SU-DHL-6 (cell line): Measurements from ENCODE around the gene LRFN3.
A peak's percentile ranks its signal among the peaks of the same experiment; 100 is the strongest.

ENCODE experiments used
- H2AFZ ChIP-seq: fragments of 200-600 bp; sonication (generic); 2 replicates; pipeline ENCODE4 v1.6.1; 2014; ENCODE audit warnings: low read depth, mild to moderate bottlenecking, moderate library complexity, mixed read lengths, antibody characterized with exemption, low read length; ENCODE audit not compliant: severe bottlenecking
- H3F3A ChIP-seq: fragments of 200-600 bp; shearing (Covaris generic); 2 replicates; pipeline ENCODE4 v1.6.0; 2016; ENCODE audit warnings: antibody characterized with exemption, mild to moderate bottlenecking; ENCODE audit not compliant: insufficient read depth
- H3K27ac ChIP-seq: fragments of 200-600 bp; sonication (generic); 2 replicates; pipeline ENCODE4 v1.5.1; 2016; ENCODE audit warnings: low read depth, mild to moderate bottlenecking, low read length, moderate library complexity, mixed read lengths
- H3K27me3 ChIP-seq: fragments of 200-600 bp; sonication (generic), shearing (Covaris generic); 2 replicates; pipeline ENCODE4 v1.6.0; 2014; ENCODE audit warnings: mild to moderate bottlenecking, low read length
- H3K36me3 ChIP-seq: fragments of 200-600 bp; sonication (generic); 2 replicates; pipeline ENCODE4 v1.6.1; 2014; ENCODE audit warnings: mild to moderate bottlenecking, low read length, mixed read lengths
- H3K4me2 ChIP-seq: fragments of 300-600, 200-600 bp; shearing (Covaris generic), sonication (generic); 2 replicates; pipeline ENCODE4 v1.6.0; 2014; ENCODE audit warnings: low read length, low read depth, mild to moderate bottlenecking; ENCODE audit not compliant: poor library complexity, severe bottlenecking
- H3K4me3 ChIP-seq: fragments of 200-600 bp; sonication (generic); 2 replicates; pipeline ENCODE4 v1.5.1; 2014; ENCODE audit warnings: antibody characterized with exemption, low read length, mild to moderate bottlenecking, mixed read lengths; ENCODE audit not compliant: insufficient read depth, poor library complexity, severe bottlenecking
- H3K79me2 ChIP-seq: fragments of 200-600 bp; sonication (generic); 2 replicates; pipeline ENCODE4 v1.6.1; 2014; ENCODE audit warnings: mild to moderate bottlenecking, low read length, moderate library complexity; ENCODE audit not compliant: insufficient read depth
- H3K9ac ChIP-seq: fragments of 200-600 bp; sonication (generic); 2 replicates; pipeline ENCODE4 v1.7.0; 2014; ENCODE audit warnings: mild to moderate bottlenecking, low read length
- H3K9me2 ChIP-seq: fragments of 200-600 bp; sonication (generic); replicated peaks from 2 replicates; pipeline ENCODE4 v1.6.1; 2014; ENCODE audit warnings: low read length; ENCODE audit not compliant: insufficient read depth
- H3K9me3 ChIP-seq: fragments of 200-600 bp; sonication (generic); 2 replicates; pipeline ENCODE4 v1.6.1; 2014; ENCODE audit warnings: low read length, mixed read lengths; ENCODE audit not compliant: insufficient read depth
- H4K20me1 ChIP-seq: fragments of 200-600 bp; sonication (generic); 2 replicates; pipeline ENCODE4 v1.6.1; 2014; ENCODE audit warnings: low read depth, mild to moderate bottlenecking, antibody characterized with exemption, low read length, moderate library complexity, mixed read lengths
- EZH2phosphoT487 ChIP-seq: fragments of 200-600 bp; sonication (generic), shearing (Covaris generic); conservative IDR thresholded peaks from 2 replicates; pipeline ENCODE4 v1.6.1; 2018; ENCODE audit warnings: mild to moderate bottlenecking, antibody characterized with exemption, low read length, moderate library complexity, mixed read lengths
- TF ChIP-seq, protein P1 (sequence below): fragments of 200-600 bp; sonication (generic); IDR thresholded peaks from one replicate; pipeline ENCODE4 v1.5.1; 2017; ENCODE audit warnings: antibody characterized with exemption, mild to moderate bottlenecking, low read length, moderate library complexity; ENCODE audit not compliant: insufficient read depth, poor library complexity, severe bottlenecking

LRFN3 gene

GRCh38 chr19:35895911-35896642, 40.1 kb upstream of the LRFN3 start:
- Histone ChIP-seq H3K36me3 (peaks cover 22% of the 10 kb centered on the region), H3K79me2 (peaks cover 19% of the 10 kb centered on the region), H3K9ac (no peak overlapping the region), H2AFZ (no peak overlapping the region), H3K27ac (no peak overlapping the region), H3K27me3 (no peaks in the 10 kb centered on the region), H3K9me3 (no peaks in the 10 kb centered on the region), H3K4me3 (no peak overlapping the region), H3K9me2 (no peaks in the 10 kb centered on the region), H3F3A (peaks cover 17% of the 10 kb centered on the region), H4K20me1 (no peaks in the 10 kb centered on the region), H3K4me2 (no peak overlapping the region)
- no peak for TF ChIP-seq EZH2phosphoT487
- TF ChIP-seq, protein P1, sequence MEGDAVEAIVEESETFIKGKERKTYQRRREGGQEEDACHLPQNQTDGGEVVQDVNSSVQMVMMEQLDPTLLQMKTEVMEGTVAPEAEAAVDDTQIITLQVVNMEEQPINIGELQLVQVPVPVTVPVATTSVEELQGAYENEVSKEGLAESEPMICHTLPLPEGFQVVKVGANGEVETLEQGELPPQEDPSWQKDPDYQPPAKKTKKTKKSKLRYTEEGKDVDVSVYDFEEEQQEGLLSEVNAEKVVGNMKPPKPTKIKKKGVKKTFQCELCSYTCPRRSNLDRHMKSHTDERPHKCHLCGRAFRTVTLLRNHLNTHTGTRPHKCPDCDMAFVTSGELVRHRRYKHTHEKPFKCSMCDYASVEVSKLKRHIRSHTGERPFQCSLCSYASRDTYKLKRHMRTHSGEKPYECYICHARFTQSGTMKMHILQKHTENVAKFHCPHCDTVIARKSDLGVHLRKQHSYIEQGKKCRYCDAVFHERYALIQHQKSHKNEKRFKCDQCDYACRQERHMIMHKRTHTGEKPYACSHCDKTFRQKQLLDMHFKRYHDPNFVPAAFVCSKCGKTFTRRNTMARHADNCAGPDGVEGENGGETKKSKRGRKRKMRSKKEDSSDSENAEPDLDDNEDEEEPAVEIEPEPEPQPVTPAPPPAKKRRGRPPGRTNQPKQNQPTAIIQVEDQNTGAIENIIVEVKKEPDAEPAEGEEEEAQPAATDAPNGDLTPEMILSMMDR = no peak

GRCh38 chr19:35896643-35897040, 39.5 kb upstream of the LRFN3 start:
- no peak for TF ChIP-seq EZH2phosphoT487
- TF ChIP-seq, protein P1 = no peak
- H3K9ac ChIP-seq = no peak overlapping the region
- H3K79me2 ChIP-seq = peaks cover 19% of the 10 kb centered on the region
- no peaks in the 10 kb centered on the region for H3K9me2 ChIP-seq
- no peaks in the 10 kb centered on the region for H3K9me3 ChIP-seq
- no peaks in the 10 kb centered on the region for H4K20me1 ChIP-seq
- peaks cover 18% of the 10 kb centered on the region for H3F3A ChIP-seq
- H3K27ac ChIP-seq = no peak overlapping the region
- no peak overlapping the region for H3K4me2 ChIP-seq
- peaks cover 19% of the 10 kb centered on the region for H3K36me3 ChIP-seq
- no peak overlapping the region for H3K4me3 ChIP-seq
- no peaks in the 10 kb centered on the region for H3K27me3 ChIP-seq
- H2AFZ ChIP-seq = no peak overlapping the region

DNA sequence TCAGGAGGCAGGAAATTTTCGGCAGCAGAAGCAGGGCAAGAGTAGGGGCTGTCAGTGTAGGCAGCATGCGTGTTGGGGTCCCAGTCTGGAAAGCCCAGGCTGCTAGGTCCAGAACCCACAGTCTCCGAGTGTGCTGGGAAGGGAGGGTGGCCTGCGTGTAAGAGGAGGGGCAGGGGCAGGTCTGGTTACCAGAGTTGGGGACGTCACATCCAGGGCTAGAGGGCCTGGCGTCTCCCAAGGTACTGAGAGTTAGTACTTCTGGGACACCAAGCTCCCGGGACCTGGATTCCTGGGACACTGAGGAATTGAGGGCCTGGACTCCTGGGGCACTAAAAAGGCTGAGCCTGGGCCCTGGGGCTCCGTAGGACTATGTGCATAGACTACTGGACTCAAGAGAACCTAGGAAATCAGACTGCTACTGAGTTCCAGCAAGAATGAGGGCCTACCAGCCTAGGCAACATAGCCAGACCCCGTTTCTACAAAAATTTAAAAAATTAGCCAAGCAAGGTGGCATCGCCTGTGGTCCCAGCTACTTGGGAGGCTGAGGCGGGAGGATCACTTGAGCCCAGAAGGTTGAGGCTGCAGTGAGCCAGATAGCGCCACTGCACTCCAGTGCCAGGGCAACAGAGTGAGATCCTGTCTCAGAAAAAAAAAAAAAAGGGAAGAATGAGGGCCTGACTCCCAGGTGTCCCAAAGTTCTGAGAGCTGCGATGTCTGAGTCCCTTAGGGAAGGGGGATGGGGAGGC, 38.3 kb upstream of the LRFN3 start:
- Histone ChIP-seq H3K79me2 (peaks cover 19% of the 10 kb centered on the region), H3K9me3 (no peaks in the 10 kb centered on the region), H2AFZ (no peak overlapping the region), H3K9ac (peak overlapping the region; percentile 99; the same call in 1 of the 2 replicates), H3K27ac (peak overlapping the region; percentile 98), H3F3A (peaks cover 30% of the 10 kb centered on the region), H4K20me1 (no peaks in the 10 kb centered on the region), H3K9me2 (no peaks in the 10 kb centered on the region), H3K27me3 (no peaks in the 10 kb centered on the region), H3K4me2 (peak overlapping the region; percentile 73), H3K4me3 (peak overlapping the region; percentile 100), H3K36me3 (peaks cover 14% of the 10 kb centered on the region)
- TF ChIP-seq, protein P1 = no peak
- TF ChIP-seq EZH2phosphoT487 = no peak
